Daoy (cell line): Measurements from ENCODE around the gene TP63. TPM values are rescaled to one million over a fixed set of nuclear protein-coding genes. Genes with fewer than 3 reads are reported as not detected.
"Not testable (repeated sequence)": the region's sequence is repeated elsewhere in the genome, so short reads cannot be mapped to it uniquely, and the experiment has no call there.

ENCODE experiments used
- DNase-seq: peaks from one replicate; pipeline ENCODE4 v3.0.0-alpha.2; 2015; ENCODE audit warnings: low read depth
- total RNA-seq: library from RNA; depleted of rRNA; stranded (reverse); fragments of >200 nt; shearing (Covaris generic); gene quantifications from 2 replicates; pipeline ENCODE4 v1.2.3, GENCODE V29; 2014

Gene TP63
- total RNA-seq, 1 experiment from 2014 or later, result 0.29 TPM

DNA sequence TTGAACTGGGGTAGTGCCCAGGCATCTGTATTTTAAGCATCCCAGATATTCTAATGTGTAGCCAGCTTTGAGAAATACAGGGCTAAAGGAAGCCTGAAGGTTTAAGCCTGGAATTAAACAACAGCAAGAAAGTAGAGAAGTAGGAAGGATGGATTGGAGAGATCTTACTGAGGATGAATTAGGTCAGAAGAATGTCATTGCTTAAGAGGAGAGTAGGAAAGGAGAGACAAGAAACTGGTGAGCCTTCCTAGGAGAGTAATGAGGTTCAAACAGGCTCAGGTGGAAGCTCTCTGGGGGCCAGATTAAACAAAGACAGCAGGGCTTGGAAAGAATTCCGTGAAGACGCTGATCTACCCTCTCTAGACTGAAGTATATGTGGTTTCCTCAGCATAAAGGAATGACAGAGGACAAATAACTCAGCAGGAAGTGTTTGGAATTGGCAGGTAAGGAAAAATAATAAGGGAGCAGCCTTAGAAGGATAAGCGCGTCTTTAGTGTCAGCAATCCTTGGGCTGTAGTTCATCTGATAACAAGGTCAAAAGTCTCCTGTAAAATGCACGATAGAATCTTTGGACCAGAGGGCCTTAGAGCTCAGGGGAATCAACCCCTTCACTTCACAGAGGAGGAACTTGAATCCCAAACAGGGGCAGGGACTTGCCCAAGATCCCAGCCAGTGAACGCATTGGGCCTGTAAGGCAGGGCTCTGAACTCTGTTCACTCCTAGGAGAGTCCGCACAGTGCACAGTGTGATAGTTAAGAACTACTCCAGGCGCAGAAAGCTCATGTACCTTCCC, 90.9 kb downstream of the TP63 start:
- DNase-seq, result no peak

DNA sequence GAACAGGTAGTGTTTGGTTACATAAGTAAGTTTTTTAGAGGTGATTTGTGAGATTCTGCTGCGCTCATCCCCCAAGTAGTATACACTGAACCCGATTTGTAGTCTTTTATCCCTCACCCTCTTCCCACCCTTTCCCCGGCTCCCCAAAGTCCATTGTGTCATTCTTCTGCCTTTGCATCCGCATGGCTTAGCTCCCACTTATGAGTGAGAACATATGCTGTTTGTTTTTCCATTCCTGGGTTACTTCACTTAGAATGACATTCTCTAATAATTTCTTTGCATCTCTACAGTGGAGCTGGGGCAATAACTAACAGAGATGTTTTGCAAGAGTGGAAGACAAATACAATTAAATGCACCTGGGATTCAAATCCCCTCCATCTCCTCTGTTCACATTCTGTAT, 93.2 kb downstream of the TP63 start:
- DNase-seq, result no peak

DNA sequence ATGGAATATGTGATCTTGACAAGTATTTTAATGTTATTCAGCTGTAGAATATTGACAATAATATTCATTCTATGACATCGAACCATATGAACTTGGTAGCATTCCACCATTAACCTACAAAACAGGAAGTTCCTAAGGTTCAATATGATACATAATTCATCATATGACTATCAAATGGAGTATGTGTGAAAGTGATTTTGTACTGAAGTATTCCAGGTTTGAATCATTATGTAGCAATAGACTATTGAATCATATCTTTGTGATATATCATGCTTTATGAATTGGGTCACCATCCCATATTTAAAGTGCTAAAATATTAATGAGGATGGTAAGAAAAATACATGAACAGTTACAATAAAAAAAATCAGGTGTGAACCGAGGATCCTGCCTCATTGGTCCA, 95.1 kb downstream of the TP63 start:
- DNase-seq, result no peak

DNA sequence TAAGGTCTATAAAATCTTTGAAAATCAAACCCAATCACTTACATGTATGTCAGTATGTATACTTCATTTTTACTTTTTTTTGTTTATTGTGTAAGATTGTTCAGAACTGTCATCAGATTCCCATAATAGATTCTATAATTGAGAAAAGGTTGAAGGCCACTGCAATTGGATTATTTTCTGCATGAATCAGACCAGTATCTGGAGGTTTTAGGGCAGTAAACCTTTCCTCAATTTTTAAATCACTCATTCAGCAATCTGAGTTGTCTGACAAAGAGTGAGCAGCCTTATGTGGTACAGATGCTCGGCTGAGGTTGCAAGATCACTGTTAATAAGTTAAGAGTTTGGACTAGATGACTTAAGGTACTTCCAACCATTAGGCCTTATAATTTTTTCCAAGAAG, 96.0 kb downstream of the TP63 start:
- no peak for DNase-seq

DNA sequence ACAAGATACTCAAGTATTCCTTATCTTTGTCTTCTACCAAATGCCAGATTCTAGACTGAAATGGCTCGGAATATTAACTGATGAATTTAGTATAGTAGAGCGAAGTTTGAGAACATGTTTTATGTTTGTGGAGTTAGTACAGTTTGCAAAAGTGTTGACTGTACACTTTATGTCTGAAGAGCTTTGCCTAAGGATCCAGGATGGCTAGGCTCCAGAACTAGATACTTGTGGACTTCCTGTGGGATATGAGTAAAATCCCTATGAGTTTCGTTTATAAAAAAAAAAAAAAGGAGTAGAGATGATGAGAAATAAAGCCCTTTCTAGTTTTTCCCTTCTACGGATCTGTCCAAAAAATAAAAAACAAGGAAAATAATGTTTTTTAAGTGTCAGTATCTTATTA, 96.7 kb downstream of the TP63 start:
- DNase-seq, result no peak

DNA sequence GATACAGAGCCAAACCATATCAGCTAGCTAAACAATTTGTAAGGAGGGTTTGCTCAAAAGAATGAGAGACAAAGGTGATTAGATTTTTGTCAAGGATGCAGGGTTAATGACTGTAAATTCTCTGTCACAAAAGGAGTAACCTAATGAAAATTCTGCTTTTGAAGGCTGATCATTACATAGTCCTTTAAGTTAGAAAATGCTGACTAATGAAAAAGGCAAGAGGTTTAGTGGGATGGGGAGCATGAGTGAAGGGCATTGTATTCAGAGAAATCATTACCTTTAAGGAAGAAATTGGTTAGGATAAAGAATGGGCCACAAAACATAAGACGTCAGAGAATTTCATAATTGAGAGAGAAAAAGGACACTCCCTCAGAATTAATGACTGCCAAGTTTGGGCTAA, 97.7 kb downstream of the TP63 start:
- DNase-seq, result no peak

DNA sequence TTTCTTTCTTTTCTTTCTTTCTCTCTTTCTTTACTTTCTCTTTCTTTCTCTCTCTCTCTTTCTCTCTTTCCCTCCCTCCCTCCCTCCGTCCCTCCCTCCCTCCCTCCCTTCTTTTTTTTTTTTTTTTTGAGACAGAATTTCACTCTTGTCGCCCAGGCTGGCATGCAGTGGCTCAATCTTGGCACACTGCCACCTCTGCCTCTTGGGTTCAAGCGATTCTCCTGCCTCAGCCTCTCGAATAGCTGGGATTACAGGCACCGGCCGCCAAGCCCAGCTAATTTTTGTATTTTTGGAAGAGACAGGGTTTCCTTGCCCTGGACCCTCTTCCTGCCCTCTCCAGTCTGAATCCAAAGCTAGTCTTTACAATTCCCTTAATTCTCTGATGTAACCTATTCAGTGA, 102.9 kb downstream of the TP63 start:
- no peak for DNase-seq

DNA sequence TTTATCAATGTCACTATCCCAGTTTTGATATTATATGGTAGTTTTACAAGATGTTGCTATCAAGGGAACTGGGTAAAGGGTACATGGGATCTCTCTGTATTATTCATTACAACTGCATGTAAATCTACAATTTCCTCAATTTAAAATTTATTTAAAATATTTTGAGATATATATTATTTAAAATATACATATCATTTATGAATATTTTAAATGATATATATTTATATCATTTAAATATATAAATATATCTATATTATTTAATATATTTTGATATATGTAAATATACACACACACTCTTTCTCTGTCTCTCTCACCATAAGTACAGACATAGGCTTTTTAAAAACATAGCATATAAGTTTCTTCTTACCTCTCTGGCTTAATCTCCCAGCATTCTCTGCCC, 104.7 kb downstream of the TP63 start:
- no peak for DNase-seq

DNA sequence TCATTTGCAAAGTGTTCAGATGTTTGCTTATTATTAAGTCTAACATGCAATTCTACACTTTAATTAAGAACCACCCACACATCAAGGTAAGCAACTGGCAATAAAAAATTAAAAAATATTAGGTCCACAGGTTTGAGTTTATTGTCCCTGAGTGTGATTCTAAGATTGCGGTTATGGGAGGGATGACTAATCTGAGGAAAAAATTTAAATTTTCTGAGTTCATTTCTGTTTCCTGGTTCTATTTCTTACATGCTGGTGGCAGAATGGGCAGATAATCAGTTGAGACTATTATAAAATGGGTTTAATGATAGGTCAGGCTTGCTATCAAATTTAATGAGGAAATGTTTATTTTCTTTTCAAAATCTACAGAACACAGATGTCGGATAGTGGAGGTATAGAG, 105.9 kb downstream of the TP63 start:
- no peak for DNase-seq

DNA sequence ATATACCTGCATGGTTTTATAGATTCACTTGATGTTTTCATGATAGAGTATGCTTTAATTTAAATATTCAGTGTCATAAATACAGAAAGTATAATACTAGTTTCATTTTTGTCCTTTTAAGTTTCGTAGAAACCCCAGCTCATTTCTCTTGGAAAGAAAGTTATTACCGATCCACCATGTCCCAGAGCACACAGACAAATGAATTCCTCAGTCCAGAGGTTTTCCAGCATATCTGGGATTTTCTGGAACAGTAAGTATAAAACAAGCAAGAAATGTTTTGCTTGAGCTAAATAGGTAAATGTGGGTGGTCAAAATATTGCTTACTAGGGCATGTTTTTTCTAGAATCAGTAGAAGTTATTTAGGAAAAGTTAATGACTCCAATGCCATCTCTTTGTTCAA, 106.4 kb downstream of the TP63 start:
- DNase-seq, result no peak

DNA sequence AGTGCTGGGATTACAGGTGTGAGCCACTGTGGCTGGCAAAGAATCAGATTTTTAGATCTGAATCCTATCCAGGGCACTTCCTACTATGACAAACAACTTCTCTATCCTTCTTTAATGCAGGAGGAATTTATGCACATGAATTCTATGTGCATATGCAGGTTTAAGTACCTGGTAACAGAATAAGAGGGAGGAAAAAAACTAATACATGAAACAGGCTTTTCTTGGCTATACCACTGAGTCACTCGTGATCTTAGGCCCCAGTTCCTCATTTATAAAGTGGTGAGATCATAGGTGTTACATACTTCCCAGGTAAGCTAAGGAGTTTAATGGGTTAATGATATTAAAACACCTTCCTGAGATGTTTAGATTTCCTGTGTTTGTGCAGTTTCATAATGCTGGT, 108.2 kb downstream of the TP63 start:
- DNase-seq, result no peak

DNA sequence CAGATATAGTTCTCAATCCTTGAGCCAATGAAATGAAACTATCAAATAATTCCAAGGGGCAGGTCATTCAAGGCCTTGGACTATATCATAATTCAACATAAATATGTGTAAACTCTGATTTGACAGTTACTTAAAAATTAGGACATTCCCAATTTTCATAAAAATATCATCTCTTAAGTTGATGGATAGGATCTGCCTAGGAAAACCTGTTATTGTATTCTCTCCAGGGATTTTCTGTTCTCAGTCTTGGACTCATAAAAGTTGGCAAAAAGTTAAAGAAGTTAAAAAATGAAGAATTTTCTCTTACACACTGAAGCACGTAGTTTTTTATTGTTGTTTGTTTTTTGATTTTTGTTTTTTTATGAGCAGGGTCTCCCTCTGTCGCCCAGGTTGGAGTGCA, 109.0 kb downstream of the TP63 start:
- DNase-seq, result no peak

DNA sequence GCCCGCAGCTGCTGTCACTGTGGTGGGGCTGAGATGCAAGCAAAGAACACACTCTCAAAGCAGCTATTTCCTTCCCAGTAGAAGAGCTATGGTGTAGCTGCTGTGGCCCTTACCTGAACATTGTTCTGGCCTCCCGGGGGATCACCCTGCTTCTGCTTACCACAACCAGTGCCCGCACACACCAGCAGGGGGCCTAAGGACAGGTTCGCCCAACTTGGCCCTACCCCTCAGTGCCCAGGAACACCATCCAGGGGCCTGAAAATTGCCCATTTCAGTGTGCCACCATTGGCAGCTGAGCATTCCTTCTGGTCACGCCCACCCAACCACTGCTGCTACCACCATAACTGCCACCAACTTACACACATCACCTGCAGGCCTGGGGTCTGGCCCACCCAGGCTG, 113.0 kb downstream of the TP63 start:
- DNase-seq, result no peak

DNA sequence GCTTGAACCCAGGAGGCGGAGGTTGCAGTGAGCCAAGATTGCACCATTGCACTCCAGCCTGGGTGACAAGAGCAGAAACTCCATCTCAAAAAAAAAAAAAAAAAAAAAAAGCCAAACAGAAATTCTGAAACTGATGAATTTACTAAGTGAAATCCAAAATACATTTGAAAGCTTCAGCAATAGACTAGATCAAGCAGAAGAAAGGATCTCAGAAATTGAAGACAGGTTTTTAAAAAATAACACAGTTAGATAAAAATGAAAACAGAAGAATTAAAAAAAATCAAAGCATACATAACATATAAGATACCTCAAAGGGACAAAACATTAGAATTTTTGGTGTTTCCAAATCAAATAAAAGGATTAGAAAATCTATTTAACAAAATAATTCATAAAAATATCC, 114.4 kb downstream of the TP63 start:
- DNase-seq, result no peak

DNA sequence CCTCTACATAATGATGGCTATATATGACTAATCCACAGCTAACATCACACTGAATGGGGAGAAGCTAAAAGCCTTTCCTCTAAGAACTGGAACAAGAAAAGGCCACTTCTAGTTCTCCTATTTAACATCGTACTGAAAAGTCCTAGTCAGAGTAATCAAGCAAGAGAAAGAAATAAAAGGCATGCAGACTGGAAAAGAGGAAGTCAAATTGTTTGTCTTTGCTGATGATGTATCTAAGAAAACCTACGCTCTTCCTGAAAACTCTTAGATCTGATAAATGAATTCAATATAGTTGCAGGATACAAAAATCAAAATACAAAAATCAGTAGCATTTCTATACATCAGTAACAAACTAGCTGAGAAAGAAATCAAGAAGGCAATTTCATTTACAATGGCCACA, 116.9 kb downstream of the TP63 start:
- no peak for DNase-seq

DNA sequence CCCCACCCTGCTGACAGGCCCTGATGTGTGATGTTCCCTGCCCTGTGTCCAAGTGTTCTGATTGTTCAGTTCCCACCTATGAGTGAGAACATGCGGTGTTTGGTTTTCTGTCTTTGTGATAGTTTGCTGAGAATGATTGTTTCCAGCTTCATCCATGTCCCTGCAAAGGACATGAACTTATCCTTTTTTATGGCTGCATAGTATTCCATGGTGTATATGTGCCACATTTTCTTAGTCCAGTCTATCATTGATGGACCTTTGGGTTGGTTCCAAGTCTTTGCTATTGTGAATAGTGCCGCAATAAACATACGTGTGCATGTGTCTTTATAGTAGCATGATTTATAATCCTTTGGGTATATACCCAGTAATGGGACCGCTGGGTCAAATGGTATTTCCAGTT, 119.8 kb downstream of the TP63 start:
- not testable (repeated sequence) for DNase-seq

DNA sequence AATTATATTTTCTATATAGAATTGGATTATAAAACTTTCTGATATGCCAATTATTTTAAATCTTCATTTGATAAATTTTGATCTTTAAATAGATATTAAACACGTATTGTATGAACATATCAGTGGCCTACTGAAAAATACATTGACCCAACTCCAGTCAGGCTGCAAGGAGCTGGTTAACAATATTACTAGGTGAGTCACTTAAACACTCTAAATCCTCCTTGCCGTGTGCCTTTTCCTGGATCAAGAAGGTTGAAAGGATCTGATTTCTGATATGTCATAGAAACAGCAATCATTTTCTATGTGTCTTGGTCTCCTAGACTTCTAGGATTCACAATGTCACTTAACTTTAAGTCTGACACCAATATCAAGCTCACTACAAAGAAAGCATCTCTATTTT, 123.2 kb downstream of the TP63 start:
- DNase-seq, result no peak

DNA sequence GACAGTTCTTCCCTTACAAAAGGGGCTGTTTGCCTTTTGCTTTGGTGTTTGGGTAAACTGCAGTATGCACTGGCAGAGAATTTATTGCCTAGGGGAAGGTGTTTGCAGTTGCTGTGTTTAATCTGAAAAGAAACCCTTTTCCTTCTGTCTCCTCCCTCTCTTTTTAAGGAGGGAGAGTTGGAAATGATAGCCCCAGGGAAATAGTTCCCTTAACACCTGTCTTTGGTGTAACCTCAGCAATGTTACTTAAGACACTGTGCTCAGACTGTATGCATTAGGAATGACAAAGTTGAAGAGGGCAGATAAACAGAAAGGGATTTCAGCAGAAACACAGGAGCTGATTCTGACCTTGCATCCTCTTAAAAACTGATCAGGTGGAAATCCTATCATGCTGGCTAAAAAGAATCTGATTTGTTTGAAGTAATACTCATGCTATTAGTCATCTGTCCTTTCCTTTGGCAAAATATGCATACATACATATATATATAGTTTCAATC, 125.4 kb downstream of the TP63 start:
- DNase-seq, result no peak

DNA sequence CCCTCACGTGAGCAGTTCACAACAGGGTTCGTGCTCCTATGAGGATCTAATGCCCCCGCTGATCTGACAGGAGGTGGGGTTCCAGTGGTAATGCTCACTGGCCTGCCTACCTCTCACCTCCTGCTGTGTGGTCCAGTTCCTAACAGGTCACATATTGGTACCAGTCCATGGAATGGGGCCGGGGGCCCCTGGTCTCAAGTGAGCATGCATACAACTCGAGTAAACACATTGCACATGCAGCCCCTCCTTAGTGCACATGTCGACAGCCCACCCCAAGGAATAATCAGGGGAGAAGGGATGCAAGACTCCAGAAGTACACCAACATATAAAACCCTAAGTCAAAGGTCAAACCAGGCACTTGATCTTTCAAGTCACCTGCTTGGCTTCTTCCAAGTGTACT, 127.0 kb downstream of the TP63 start:
- DNase-seq, result no peak

DNA sequence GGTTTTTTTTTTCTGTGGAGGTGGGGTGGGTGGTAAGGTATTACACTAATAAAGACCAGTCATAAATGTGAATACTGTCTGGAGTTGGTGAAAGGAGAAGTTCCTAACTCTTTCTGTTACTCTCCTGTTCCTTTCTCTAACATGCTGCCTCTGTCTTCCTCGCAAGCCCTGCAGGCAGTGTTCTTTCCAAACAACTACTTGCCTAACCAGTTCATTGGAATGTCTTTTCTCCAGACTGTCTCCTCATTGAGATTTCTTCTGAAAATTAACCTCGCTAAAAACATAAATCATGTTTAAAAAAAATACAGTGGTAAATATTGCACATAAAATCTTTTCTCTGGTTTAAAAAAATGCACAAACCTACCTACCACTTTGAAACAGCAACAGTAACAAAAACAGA, 135.2 kb downstream of the TP63 start:
- DNase-seq, result no peak

DNA sequence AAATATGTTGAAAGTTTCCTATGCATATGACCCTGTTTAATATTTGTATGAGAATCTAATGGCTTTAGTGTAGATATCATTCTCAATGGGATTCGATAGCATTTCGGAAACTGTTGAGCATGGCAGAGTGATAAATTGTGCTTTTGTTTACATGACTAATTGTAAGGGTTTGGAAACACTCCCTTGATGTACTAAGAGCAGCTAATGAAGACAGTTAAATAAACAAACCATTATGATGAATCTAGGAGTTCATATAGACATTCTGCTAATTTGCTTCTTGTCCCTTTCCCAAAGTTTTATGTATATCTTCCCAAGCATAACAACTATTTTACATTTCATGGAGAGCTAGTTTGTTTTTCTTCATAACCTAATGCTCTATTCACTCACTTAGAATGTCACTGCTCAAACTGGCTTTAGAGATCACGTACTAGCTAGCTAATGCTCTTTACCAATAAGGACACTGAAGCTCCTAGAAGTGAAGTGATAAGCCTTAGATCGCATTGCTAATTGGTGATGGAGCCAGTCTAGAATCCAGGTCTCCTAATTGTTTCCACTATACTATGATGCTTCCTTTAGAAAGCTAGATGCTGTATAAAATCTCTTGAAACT, 140.8 kb downstream of the TP63 start:
- no peak for DNase-seq

DNA sequence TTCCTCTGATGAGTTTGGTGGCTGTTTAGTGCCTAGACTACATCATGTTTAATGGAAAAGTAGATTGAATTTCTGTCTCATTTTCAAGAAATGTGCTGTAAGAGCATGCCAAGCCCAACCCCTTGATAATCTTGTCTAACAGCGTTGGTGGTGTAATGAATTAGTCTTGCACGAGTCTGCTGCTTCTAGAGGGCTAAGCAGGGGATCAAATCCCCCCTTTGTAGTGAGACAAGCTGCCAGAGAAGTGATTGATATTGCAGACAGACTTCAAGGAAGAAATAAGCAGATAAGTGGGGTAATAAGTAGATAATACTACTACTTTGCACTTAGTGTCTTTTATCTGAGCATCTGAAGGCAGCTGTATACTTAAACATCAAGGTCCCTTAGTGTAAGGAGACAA, 141.4 kb downstream of the TP63 start:
- no peak for DNase-seq

DNA sequence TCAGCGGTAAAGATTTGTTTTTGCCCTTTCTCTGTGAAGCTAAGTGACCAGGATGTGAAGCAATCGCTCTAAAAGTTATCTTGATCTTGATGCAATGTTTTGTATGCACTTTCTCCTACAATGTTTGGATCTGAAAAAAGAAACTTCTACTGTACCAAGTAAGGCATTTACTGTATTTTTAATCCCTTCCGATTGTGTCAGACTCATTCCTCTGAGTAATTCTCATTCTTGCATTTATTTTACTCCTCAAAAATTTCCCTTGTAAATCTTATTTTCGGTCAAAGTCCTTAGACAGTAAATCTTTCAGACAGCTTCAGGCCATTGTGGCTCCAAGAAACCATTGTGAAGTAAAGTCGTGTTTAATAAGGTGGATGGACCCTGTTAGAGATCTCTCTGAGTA, 141.9 kb downstream of the TP63 start:
- no peak for DNase-seq
